Stimulated activated CD4-positive, alpha-beta T cell treated with anti-CD3 and anti-CD28 coated beads, Interleukin-1b, Interleukin-23, amount 100 ng/mL, for 48 hours (primary cell): ENCODE measurements around the gene SLC34A3.

Experiments
- DNase-seq: peaks from one replicate; pipeline ENCODE4 v3.0.0-alpha.2; 2020

Gene SLC34A3

DNA sequence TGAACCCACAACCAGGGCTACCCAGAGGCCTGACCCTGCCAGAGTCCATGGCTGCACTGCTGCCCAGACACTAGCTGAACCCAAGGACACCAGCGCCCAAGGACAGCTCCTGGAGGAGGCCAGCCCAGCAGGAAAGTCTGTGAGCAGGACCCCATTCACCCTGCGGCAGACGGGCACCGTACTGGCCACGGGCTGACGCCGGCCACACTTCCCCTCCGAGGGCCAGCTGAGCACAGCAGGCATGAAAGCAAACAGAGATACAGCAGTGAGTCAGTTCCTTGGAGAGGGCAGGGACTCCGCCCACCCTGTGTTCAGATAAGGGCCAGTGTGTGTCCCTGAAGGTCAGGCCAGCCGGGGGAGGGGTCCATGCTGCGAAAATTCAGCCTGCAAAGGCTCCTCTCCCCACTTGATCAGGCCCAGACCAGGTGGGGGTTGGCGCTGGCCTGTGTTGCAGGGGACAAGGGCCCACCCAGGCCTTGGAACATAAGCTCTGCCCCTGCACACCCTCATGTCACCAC lies 11.9 kb upstream of the SLC34A3 start:
- no peak for DNase-seq

DNA sequence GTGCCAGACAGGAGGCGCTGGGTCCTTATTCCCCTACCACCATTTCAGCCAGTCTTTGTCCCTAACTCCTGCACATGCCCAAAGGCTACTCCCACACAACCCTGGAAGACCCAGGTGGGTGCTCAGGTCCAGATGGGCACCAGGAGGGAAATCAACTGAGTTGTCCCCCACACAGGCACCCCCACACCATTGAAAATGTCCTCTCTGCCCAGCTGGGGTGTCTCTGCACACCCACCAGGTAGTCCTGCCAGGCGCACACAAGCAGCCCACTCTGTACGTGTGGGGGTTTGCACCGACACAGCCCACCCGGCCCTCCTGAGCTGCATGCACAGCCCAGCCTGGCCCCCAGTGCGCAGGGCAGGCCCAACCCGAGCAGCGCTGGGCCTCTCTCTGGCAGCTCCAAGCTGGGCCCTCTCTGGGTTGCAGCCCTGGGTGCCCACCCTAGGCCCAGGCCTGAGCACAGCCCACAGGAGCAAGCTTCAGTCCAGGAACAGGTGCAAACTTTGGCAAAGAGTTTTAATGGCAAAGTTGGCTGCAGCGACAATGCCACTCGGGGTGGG lies 10.9 kb upstream of the SLC34A3 start:
- DNase-seq, result no peak

DNA sequence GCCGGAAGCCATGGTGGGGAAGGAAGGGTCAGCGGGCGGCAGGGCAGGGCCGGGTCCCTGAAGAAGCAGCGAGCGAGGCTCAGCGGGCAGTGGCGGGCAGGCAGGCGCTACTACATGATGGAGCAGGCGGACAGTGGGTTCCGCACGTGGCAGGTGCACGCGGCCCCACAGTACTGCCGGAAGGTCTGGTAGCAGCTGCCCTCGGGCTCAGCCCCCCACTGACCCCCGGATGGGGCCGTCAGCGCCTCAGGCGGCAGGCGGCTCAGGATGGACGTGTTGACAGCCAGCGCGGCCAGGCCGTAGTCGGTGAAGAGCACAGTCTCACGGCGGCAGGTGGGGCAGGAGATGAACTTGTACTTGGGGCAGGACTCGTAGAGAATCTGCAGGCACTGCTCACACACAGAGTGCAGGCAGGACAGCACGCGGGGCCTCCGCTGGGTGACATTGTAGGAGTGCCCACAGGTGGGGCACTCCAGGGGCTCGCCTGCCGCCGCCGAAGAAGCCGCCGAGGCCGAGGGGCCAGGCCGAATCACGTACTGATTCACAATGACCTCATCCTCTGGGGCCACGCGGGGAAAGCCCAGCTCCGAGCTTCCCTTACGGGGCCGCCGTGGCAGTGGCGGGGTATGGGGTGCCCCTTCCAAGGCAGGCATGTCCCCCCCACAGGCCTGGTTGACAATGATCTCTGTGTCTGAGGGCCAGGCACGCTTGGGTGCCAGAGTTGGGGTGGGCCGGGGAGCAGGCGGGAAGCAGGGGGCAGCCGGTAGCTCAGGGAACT lies 10.2 kb upstream of the SLC34A3 start:
- DNase-seq, result no peak

DNA sequence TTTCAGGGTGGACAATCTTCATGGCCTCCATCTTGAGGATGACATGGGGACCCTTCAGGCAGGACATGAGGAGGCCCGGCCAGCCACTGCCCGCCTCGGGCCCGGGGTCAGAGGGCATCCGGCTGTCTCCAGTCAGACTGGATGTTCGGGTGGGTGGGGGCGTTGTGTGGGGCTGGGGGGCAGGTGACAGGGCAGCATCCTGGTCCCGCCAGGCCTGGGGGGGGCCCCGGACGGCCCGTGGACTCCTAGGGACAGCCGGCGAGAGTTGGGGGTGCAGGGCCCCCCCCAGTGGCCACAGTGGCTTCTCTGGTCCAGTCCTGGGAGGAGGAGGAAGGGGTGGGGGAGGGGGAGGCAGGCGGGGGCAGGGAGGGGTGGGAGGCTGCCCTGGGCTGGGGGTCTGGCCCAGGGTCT lies 9.6 kb upstream of the SLC34A3 start:
- DNase-seq, result no peak

DNA sequence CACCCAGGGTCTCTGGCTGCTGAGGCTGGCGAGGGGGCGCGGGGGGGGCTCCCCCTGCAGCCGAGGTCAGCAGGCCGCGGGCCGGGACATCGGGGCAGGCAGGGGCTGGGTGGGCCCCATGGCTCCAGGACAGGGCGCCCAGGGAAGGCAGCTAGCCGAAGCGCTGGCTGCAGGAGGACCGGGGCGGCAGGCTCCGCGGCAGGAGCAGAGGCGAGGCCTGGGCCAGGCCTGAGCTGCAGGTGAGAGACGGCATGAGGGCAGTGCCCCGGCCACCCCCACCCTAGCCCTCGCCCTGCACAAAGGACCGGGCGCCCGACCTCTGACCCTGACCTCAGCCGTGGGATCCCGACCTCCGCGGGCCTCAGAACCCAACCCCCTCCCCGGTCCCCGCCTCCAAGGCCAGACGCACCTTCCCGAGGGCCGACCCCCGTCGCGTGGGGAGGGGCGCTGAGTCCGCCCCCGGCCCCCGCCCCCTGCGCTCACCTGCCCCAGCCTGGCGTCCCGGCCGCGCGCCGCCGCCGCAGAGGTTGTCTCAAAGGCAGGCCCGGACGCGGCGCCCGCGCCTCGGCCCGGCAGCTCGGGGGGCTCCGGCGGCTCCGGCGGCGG lies 9.1 kb upstream of the SLC34A3 start:
- no peak for DNase-seq

DNA sequence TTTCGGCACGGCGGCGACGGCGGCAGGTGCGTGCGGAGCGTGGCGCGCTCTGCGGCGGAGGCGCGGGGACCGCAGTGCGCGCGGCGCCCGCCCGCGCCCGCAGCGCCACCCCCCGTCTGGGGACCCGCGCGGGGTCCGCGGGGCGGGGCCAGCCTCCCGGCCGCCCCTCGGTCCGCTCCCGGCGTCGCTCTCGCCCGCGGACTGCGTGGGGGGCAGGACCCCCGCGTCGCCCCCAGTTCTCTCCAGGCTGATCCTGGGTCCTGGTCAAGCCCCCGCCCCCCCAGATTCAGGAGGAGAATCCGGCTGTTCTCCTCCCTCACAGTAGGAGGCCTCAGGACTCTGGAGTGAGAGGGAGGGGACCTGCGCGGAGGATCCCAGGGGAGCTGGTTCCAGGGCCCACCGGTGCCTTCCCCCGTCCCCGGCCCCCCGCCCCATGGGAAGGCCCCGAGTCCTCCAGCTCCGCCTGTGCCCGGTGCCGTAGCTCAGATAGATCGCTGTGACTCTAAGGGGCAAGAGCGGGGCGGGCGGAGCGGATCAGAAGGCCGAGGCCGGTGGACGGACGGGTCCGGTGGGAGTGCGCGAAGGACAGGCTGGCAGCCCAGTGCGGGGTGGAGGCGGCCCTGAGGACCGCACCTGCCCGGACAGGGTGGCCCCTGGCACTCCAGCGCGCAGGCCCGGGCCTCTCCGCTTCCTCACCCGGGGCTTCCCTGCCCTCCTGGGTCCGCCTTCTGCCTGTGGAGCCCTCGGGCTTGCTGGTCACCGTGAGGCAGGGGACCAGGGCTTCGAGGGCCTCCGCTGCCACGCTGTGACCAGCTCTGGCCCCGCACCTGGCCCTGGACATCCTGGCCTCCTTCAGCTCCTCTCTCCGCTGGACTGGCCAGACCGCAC lies 8.3 kb upstream of the SLC34A3 start, which contains the start of gene RNF208:
TSS of gene RNF208 (minus strand) at position 51 of the 888 bp plus-strand sequence. CDS start 1,028 bp downstream, outside the sequence.
- no peak for DNase-seq

DNA sequence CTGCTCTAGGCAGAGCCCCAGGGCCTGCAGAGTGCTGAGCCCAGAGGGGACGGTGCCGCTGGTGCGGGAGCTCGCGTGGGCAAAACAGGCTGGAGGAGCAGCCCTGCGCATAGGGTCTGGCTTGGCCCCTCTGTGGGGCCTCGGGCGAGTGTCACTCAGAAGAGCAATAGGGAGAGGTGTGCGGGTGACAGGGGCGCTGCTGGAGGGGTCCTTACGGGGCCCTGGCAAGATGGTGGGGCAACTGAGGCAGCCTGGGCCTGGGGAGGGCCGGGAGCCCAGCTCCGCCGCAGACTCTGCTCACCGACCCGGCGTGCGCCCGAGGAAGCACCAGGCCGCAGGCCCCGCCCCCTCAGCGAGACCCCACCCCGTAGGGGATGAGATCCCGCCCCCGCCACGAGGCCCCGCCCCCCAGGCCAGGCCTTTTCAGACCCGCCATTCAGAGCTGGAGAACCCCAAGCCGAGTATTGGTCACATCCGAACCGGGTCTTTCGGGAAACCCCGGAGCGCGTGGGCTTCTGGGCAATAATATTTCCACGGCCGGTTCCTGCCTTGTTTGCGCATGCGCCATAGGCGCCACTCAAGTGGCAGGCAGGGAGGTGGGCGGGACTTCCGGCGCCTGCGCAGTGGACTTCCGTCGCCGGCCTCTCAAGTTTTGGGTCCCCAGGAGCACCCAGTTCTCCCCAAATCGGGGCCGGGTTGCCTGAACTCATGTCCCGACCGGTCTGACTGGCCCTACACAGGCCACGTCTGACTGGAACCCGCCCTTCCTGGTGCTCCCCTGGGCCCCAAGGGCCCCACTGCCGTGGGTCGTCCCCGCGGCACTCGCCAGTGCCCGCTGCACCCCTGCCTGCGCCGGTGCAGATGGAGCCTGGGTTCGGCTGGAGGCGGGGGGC lies 7.4 kb upstream of the SLC34A3 start:
- peak; percentile 99 for DNase-seq

DNA sequence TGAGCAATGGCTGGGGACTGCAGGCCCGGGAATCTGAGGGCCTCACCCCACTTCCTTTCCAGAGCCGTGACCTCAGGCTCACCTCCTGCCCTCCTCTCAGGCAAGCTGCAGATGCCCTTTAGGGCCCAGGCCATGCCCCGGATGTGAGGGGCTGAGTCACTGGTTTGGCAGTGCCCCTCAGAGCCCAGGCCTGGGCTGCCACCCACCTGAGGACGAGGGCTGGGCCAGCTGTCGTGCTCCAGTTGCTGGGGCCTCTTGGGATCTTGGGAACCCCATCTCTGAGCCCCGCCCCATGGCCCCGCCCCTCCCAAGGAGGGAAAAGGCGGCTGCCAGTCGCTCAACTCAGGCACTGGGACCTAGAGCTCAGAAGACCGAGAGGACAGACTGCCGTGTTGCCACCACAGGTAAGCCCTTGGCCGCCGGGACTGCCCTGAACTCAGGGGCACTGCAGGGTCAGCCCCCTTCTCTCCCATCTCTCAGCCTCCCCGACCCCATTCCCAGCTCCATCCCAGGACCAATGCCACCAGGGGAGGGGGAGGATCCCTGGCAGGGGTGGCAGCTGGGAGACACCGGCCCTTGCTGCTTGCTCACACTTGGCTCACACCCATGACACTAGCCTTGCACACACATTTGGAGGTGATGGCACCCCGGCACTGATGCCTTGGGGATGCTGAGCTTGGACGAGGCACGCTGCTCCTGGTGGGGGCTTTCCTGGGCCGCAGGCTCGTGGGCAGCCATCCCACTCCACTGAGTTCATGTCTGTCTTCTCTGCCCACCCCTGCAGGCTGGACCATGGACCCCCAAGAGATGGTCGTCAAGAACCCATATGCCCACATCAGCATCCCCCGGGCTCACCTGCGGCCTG lies 5.6 kb upstream of the SLC34A3 start, which contains the start of gene CYSRT1:
TSS of gene CYSRT1 (plus strand) at position 345 of the 865 bp plus-strand sequence. CDS start at position 793, 448 bp downstream.
- DNase-seq, result peak; percentile 33

DNA sequence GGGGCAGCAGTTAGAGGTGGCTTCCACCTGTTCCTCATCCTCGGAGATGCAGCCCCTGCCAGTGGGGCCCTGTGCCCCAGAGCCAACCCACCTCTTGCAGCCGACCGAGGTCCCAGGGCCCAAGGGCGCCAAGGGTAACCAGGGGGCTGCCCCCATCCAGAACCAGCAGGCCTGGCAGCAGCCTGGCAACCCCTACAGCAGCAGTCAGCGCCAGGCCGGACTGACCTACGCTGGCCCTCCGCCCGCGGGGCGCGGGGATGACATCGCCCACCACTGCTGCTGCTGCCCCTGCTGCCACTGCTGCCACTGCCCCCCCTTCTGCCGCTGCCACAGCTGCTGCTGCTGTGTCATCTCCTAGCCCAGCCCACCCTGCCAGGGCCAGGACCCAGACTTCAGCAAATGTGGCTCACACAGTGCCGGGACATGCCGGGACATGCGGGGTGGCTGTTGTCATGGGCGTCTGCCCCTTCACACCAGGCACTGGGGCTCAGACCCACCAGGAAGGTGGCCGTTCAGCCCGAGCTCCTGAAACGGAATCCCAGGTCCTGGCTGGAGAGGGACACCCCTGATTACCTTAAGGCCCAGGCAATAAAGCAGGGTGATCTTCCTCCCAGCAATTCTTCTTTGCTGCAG lies 4.9 kb upstream of the SLC34A3 start:
- DNase-seq, result no peak

DNA sequence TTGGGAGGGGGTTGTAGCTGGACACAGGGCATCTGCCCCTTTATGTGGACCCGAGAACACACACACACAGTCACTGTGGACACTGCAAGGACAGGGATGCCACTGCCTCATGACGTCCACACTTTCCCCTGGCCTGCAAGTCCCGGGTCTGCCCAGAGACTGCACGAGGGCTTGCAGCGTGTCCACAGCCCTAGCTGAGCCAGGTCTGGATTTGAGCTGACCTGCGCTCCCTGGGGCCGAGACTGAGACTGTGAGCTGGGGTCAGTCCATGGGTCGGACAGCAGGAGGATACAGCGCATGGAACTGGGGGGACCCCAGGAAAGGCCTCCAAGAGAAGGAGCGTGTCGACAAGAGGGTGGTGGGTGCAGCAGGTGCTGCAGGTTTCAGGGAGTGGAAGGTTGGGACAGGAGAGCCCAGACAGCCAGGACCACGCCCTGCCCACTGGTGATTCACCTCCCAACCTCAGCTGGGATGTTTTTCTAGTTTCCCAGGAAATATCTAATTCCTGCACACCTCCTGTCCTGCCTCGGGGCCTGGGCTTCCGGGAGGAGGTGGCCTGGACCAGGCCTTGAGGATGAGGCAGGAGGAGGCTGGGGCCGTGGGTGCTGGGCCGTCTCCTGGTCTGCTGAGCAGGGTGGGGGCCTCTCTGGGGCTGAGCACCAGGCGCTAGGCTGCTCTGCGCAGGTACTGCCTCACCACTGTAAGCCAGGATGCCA lies 4.2 kb upstream of the SLC34A3 start:
- no peak for DNase-seq

DNA sequence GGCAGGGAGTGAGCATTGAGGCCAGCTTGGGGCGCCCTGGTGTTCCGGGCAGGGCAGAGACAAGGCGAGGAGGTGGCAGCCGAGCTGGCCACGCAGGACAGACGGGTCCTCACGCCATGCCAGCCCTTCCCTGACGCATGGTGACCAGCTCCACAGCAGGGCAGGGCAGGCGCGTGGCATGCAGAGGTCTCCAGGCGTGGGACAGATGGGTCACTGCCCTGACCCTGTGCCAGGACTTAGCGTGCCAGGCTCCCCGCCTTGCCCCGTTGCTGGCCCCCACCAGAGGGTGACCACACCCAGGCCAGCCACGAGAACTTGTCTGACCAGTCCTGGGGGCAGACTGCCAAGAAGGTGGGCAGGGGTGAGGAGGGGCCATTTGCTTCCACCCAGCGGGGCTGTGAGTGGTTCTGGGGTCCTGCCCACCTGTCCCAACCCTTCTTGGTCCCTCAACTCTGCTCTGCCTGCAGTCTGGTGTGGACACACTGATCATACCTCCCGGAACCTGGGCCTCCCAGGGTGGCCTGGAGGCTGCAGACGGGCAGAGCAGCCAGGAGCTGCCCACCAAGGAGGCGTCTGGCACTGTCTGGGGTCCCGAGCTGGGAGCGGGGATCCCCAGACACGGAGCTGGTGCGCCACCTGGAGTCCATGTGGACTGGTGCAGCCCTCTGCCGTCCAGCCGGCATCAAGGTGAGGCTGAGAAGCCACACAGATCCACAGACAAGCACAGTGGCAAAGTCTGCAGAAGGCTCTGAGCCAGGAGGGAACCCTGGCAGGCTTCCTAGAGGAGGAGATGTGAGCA lies 3.4 kb upstream of the SLC34A3 start, which contains the start of gene RNF224:
TSS of gene RNF224 (plus strand) at position 449 of the 799 bp plus-strand sequence. CDS start 834 bp downstream, outside the sequence.
- peak; percentile 83 for DNase-seq

DNA sequence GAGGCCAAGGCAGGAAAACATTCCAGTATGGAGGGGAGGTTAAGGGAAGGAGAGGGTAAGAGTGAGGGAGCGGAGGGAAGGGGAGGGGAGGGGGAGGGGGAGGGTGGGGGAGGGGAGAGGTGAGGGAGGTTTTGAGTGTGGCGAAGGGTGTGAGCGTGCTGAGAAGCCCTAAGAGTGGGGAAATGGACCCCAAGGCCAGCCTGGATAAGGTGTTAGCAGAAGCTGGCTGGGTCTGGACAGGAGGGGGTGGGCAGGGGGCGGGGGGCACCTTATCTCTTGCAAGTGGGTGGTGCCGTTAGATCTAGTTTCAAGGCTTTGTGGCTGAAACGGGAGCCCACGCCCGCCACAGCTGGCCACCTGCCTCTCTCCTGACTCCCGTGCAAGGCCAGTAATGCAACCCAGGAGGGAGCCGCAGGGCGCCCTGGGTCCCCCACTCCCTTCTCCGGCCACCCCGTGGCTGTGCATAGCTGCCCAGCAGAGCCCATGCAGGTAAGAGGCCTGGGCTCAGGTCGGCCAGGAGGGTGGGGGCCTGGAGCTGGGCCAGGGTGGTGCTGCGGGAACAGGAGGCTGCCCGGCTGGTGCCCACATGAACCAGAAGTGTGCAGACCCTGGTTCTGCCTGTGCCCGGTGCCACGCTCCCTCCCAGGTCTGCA lies 2.7 kb upstream of the SLC34A3 start:
- DNase-seq, result no peak

DNA sequence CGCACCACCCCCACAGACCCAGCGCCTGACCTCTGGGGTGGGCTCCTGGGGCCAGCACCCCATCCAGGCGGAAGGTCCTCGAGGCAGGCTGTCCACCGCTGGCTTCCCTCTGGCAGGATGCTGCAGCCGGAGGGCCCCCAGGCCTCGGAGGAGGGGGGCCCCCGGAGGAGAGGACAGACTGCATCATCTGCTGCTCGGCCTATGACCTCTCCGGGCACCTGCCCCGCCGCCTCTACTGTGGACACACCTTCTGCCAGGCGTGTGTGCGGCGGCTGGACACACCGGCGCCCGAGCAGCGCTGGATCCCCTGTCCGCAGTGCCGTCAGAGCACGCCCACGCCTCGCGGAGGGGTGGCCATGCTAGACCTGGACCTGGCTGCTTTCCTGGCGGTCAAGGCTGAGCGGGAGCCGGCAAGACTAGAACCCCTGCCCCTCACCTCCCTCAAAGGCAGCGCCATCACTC lies 2.2 kb upstream of the SLC34A3 start:
- no peak for DNase-seq

DNA sequence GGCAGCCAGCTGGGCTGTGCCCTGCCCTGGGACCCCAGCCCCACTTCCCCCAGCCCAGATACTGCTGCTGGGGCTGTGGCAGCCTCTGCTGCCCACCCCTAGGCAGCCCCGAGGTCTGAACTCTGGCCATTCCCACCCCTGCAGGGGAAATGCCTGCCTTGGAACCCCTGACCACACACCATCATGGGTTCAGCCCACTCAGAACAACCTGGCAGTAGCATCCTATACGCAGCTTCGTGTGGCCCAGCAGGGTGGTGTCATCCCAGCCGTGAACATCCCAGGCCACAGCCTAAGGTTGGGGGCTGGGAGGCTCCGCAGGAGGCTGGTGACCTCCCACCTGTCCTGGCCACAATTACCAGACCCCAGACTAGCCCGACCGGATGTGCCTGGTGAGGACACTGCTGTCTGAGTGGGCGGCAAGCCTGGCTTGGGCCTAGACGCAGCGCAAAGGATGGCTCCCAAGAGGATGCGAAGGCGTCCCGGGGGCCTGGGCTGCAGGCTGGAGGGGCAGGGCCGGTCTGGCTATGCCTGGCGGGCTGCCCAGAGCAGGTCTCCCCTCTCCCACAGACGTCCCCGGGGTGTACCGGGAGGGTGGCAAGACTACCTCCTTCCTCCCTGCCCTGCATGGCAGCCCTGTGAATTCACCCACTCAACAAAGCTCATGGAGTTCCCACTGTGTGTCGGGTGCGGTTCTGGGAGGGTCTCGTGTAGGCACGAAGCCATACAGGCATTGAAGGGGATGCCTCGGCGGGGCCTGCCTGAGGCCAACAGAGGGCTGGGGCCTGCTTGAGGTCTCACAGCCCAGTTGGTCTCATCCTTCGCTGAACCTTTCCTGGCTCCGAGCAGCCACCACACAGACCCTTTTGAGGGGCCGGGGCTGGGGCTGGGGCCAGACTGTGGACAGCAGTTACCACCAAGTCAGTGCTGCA lies 1.5 kb upstream of the SLC34A3 start:
- DNase-seq, result no peak

DNA sequence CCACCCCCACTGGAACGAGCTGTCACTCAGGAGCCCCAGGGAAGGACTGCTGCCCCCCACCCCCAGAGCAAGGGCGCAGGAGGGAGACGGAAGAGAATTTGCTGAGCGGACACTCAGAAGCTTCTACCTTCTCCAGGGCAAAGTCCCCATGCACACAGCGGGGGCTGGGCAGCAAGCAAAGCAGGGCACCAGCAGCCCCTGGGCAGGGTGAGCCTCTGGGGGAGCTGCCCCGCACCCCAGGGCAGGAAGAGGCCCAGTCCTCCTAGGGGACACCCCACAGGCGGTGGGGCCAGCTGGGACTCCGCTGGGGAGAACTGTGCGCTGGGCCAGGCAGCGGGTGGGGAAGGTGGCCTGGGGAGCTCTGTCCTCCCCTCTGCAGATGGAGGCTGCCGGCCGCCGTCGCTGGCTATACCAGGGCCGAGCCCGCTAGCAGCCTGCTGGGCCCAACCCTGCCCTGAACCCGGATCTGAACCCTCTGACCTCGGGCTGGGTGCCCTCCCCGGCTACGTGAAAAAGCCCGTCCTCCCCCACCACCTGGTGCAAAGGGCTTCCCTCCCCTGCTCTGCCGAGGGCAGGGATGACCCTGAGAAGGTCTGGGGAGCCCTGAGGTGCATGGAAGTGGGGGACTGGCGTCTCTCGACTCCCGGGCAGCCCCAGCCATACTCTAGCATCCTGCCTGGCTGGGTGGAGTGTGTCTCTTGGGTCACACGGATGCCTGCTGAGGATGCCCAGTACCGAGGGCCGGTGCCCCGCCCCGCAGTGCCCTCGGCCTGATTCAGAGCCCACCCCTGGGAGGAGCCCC lies 597 bp upstream of the SLC34A3 start:
- no peak for DNase-seq
